ENCODE measurements around the gene LY6G6F.

The LY6G6F gene

GRCh38 chr6:31687321-31687720 is 19.3 kb upstream of the LY6G6F start:
- Histone ChIP-seq H3K9me3 (ENCODE audit: low read length) (peaks cover 3% of the 10 kb centered on the region), H3K4me3 (ENCODE audit: low read length) (no peak overlapping the region), H3K36me3 (ENCODE audit: insufficient read depth, low read length) (peaks cover 79% of the 10 kb centered on the region), H3K4me1 (ENCODE audit: insufficient read depth, low read length) (no peaks in the 10 kb centered on the region), H3K27me3 (ENCODE audit: insufficient read depth, low read length) (no peaks in the 10 kb centered on the region), H2AFZ (ENCODE audit: low read depth, low read length) (no peak overlapping the region)

DNA sequence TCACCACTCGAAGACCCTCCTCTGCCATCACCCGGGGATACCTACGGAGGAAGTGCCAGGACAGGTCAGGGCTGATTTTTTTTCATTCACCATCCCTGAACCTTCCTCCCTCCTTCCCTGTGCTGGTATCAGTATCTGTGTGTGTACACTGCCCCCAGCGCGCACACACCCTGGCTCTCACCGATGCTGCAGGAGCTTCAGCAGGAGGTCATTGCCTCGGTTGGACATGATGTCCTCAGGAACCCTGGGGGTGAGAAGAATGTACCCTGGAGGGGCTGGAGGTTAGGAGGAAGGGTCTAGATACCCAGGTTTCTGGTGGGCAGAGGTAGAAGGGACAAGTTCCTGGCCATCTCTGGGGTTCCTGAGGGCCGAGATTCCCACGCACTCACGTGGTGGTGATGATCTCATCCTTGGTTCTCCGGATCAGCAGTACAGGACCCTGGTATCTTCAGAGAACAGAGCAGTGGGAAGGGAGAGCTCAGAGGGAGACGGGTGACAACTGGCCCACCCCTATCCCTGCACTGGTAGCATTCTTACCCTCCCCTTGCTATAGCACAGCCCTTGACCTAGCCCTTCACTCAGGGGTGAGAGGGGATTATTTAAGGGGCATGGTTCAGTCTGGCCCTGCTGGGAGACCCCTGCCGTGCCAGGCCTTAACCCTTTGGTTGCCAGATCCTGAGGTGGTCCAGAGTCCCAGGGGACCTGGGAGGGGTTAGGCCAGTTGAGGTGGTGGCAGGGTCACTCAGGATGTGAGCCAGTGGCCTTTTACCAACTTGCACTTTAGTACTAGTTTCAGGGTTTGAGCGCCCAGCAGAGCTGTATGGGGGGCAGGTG is 18.6 kb upstream of the LY6G6F start:
- Histone ChIP-seq H3K27me3 (ENCODE audit: insufficient read depth, low read length) (no peaks in the 10 kb centered on the region), H3K36me3 (ENCODE audit: insufficient read depth, low read length) (peaks cover 85% of the 10 kb centered on the region), H2AFZ (ENCODE audit: low read depth, low read length) (no peak overlapping the region), H3K4me3 (ENCODE audit: low read length) (no peak overlapping the region), H3K9me3 (ENCODE audit: low read length) (peaks cover 2% of the 10 kb centered on the region), H3K4me1 (ENCODE audit: insufficient read depth, low read length) (no peaks in the 10 kb centered on the region)

DNA sequence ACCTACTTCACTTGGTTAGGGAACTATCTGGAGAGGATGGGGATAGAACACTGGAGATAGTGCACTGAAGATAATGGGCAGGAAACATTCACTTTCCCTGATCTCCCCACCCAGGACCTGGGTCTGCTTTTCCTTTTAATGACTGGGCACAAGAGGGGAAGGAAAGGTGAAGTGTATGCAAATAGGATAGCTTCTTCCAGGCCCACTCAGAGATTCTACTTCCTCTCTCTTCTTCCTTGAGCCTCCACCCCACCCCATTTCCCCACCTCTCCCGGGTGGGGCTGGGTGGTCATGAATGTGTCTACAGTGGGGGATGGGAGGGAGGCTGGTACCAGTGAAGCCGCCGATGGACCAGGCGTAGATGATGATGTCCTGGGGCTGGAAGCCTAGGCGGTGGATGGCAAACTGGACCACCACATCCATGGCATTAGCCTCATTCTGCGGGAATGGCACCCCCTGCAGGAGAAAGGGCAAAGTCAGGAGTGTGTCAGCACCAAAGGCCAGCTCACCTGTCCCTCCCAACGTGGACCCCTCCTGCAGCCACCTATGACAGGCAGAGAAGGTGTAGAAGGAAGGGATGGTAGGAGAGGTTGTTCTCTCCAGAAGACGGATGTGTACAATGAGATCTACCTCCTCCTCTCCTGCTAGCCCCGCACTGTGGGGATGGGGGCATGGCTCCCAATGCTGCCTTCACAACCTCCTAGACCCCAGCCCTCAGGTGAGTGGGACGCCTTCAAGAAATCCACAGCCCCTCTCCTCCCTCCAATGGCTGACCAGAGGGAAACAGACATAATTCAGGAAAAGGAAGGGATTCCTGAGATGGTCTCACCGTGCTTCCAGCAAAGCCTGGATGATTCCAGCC is 17.2 kb upstream of the LY6G6F start:
- no peaks in the 10 kb centered on the region for H3K9me3 ChIP-seq (ENCODE audit: low read length)
- H2AFZ ChIP-seq (ENCODE audit: low read depth, low read length): no peak overlapping the region
- no peaks in the 10 kb centered on the region for H3K4me1 ChIP-seq (ENCODE audit: insufficient read depth, low read length)
- H3K27me3 ChIP-seq (ENCODE audit: insufficient read depth, low read length): no peaks in the 10 kb centered on the region
- peaks cover 84% of the 10 kb centered on the region for H3K36me3 ChIP-seq (ENCODE audit: insufficient read depth, low read length)
- no peak overlapping the region for H3K4me3 ChIP-seq (ENCODE audit: low read length)

GRCh38 chr6:31690231-31691077 is 16.2 kb upstream of the LY6G6F start:
- Histone ChIP-seq H3K27me3 (ENCODE audit: insufficient read depth, low read length) (no peaks in the 10 kb centered on the region), H3K4me3 (ENCODE audit: low read length) (no peak overlapping the region), H2AFZ (ENCODE audit: low read depth, low read length) (no peak overlapping the region), H3K9me3 (ENCODE audit: low read length) (no peaks in the 10 kb centered on the region), H3K4me1 (ENCODE audit: insufficient read depth, low read length) (no peaks in the 10 kb centered on the region), H3K36me3 (ENCODE audit: insufficient read depth, low read length) (peaks cover 88% of the 10 kb centered on the region)

GRCh38 chr6:31691078-31691463 is 15.6 kb upstream of the LY6G6F start:
- Histone ChIP-seq H3K36me3 (ENCODE audit: insufficient read depth, low read length) (peaks cover 86% of the 10 kb centered on the region), H3K9me3 (ENCODE audit: low read length) (no peaks in the 10 kb centered on the region), H3K4me3 (ENCODE audit: low read length) (no peak overlapping the region), H3K4me1 (ENCODE audit: insufficient read depth, low read length) (no peaks in the 10 kb centered on the region), H3K27me3 (ENCODE audit: insufficient read depth, low read length) (no peaks in the 10 kb centered on the region), H2AFZ (ENCODE audit: low read depth, low read length) (no peak overlapping the region)

- Histone ChIP-seq H3K4me1 (ENCODE audit: insufficient read depth, low read length) (no peaks in the 10 kb centered on the region), H2AFZ (ENCODE audit: low read depth, low read length) (no peak overlapping the region), H3K27me3 (ENCODE audit: insufficient read depth, low read length) (no peaks in the 10 kb centered on the region), H3K9me3 (ENCODE audit: low read length) (no peaks in the 10 kb centered on the region), H3K4me3 (ENCODE audit: low read length) (no peak overlapping the region), H3K36me3 (ENCODE audit: insufficient read depth, low read length) (peaks cover 84% of the 10 kb centered on the region)
These were observed 15.0 kb upstream of the LY6G6F start for GRCh38 chr6:31691564-31692108.

- Histone ChIP-seq H2AFZ (ENCODE audit: low read depth, low read length) (no peak overlapping the region), H3K4me3 (ENCODE audit: low read length) (no peak overlapping the region), H3K4me1 (ENCODE audit: insufficient read depth, low read length) (no peaks in the 10 kb centered on the region), H3K36me3 (ENCODE audit: insufficient read depth, low read length) (peaks cover 82% of the 10 kb centered on the region), H3K27me3 (ENCODE audit: insufficient read depth, low read length) (no peaks in the 10 kb centered on the region), H3K9me3 (ENCODE audit: low read length) (no peaks in the 10 kb centered on the region)
These were observed 14.3 kb upstream of the LY6G6F start for GRCh38 chr6:31692353-31692752.

- no peaks in the 10 kb centered on the region for H3K27me3 ChIP-seq (ENCODE audit: insufficient read depth, low read length)
- H3K36me3 ChIP-seq (ENCODE audit: insufficient read depth, low read length): peaks cover 82% of the 10 kb centered on the region
- H3K9me3 ChIP-seq (ENCODE audit: low read length): no peaks in the 10 kb centered on the region
- H3K4me3 ChIP-seq (ENCODE audit: low read length): no peak overlapping the region
- H3K4me1 ChIP-seq (ENCODE audit: insufficient read depth, low read length): no peaks in the 10 kb centered on the region
- no peak overlapping the region for H2AFZ ChIP-seq (ENCODE audit: low read depth, low read length)
These were observed 13.8 kb upstream of the LY6G6F start for GRCh38 chr6:31692886-31693285.

DNA sequence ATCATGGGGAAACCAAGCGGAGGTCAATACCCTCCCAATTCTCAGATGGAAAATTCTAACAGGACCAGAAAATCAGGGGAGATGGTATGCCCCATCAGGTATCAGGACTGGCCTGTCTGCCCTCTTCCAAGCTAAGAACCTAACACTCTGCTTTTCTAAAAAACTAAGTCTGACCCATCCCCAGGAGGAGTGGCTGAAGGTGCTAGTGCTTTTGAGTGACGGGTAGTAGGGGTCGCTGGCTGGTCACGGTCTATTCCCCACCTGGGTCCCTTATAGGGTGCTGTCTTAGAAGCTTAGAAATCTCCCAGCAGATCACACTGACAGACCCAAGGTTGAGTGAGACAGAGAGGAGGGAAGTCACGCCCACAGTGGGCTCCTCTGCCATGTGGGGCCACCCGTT is 13.1 kb upstream of the LY6G6F start:
- peaks cover 79% of the 10 kb centered on the region for H3K36me3 ChIP-seq (ENCODE audit: insufficient read depth, low read length)
- no peaks in the 10 kb centered on the region for H3K27me3 ChIP-seq (ENCODE audit: insufficient read depth, low read length)
- no peaks in the 10 kb centered on the region for H3K9me3 ChIP-seq (ENCODE audit: low read length)
- H3K4me1 ChIP-seq (ENCODE audit: insufficient read depth, low read length): no peaks in the 10 kb centered on the region
- no peak overlapping the region for H2AFZ ChIP-seq (ENCODE audit: low read depth, low read length)
- H3K4me3 ChIP-seq (ENCODE audit: low read length): no peak overlapping the region

GRCh38 chr6:31697555-31697954 is 9.1 kb upstream of the LY6G6F start:
- no peak overlapping the region for H3K4me3 ChIP-seq (ENCODE audit: low read length)
- no peaks in the 10 kb centered on the region for H3K9me3 ChIP-seq (ENCODE audit: low read length)
- no peak overlapping the region for H2AFZ ChIP-seq (ENCODE audit: low read depth, low read length)
- peaks cover 56% of the 10 kb centered on the region for H3K36me3 ChIP-seq (ENCODE audit: insufficient read depth, low read length)
- no peaks in the 10 kb centered on the region for H3K27me3 ChIP-seq (ENCODE audit: insufficient read depth, low read length)
- H3K4me1 ChIP-seq (ENCODE audit: insufficient read depth, low read length): peaks cover 9% of the 10 kb centered on the region

DNA sequence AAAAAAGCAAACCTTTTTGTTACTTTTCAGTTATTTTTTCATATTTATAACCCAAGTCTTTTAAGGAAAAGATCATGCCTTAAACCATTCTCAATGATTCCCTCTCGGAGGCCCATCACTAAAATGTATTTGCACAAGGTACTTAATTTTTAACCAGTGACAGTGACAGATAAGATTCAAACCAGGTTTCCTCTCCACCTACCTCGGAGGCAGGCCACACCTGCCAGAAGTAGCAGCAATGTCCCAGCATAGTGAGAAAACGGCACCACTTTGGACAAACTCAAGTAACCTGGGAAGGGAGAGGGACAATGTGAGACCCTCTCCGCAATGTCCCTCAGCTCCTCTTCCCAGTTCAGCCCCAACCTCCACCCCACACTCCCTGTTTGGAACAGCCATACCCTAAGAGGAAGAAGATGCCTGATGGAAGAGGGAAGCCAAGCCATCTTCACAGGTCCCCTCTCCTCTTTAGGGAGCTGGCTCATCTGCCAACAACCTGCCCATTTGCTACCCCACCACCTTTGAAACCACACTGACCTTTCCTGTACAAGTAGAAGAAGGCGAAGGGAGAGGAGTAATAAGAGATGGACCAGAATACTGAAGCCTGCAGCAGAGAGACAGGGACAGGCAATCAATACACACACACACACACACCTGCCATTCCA is 5.8 kb upstream of the LY6G6F start:
- Histone ChIP-seq H3K9me3 (ENCODE audit: low read length) (no peaks in the 10 kb centered on the region), H3K36me3 (ENCODE audit: insufficient read depth, low read length) (peaks cover 32% of the 10 kb centered on the region)

GRCh38 chr6:31701666-31702404 is 4.8 kb upstream of the LY6G6F start:
- peaks cover 26% of the 10 kb centered on the region for H3K36me3 ChIP-seq (ENCODE audit: insufficient read depth, low read length)

More for the DNA sequence above, 5.8 kb upstream of the LY6G6F start:
- Histone ChIP-seq H3K27me3 (ENCODE audit: insufficient read depth, low read length) (no peaks in the 10 kb centered on the region), H2AFZ (ENCODE audit: low read depth, low read length) (no peak overlapping the region), H3K4me3 (ENCODE audit: low read length) (no peak overlapping the region), H3K4me1 (ENCODE audit: insufficient read depth, low read length) (peaks cover 9% of the 10 kb centered on the region)

More at GRCh38 chr6:31701666-31702404, 4.8 kb upstream of the LY6G6F start:
- Histone ChIP-seq H3K9me3 (ENCODE audit: low read length) (no peaks in the 10 kb centered on the region), H3K4me1 (ENCODE audit: insufficient read depth, low read length) (peaks cover 9% of the 10 kb centered on the region), H2AFZ (ENCODE audit: low read depth, low read length) (no peak overlapping the region), H3K4me3 (ENCODE audit: low read length) (peak overlapping the region; percentile 93), H3K27me3 (ENCODE audit: insufficient read depth, low read length) (no peaks in the 10 kb centered on the region)
